ENCODE results near the gene ATP5PB. TPM values are rescaled to one million over a fixed set of nuclear protein-coding genes. Genes with fewer than 3 reads are reported as not detected.

The ATP5PB gene
- total RNA-seq, 1 donor from 2014 or later = 112 TPM

DNA sequence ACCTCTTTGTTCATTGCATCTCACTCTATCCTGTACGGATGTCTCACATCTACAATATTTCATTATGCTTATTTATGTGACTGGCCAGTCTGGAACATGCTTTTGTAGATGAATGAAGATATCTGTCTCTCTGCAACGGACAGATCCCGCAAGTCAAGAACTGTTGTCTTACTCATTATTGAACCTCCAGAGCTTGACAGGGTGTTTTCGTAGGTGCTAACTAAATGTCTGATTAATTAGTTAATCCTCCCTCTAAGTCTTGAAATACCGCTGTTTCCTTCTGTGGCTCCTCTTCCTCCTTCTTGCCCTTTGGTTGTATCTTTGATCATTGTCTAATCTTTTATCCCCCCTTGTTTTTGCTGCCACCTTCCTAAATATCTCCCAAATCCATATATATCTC lies 21.3 kb downstream of the ATP5PB start:
- ATAC-seq = no peak
- DNase-seq (ENCODE audit: low spot score) = no peak
- intact Hi-C loops (cut with DNase I) = no loop called here

GRCh38 chr1:111471012-111471411 lies 21.7 kb downstream of the ATP5PB start:
- intact Hi-C loops (cut with DNase I) = no loop called here
- ATAC-seq = peak; percentile 90
- DNase-seq (ENCODE audit: low spot score) = no peak

GRCh38 chr1:111471538-111471937 lies 22.3 kb downstream of the ATP5PB start:
- ATAC-seq (no peak), DNase-seq (ENCODE audit: low spot score) (no peak)
- intact Hi-C loops (cut with DNase I) = no loop called here

- DNase-seq (ENCODE audit: low spot score) = no peak
- no peak for ATAC-seq
- intact Hi-C loops (cut with DNase I) = no loop called here
Observed at GRCh38 chr1:111474106-111474505, 24.8 kb downstream of the ATP5PB start.

GRCh38 chr1:111474521-111474920 lies 25.3 kb downstream of the ATP5PB start:
- intact Hi-C loops (cut with DNase I) = no loop called here
- no peak for ATAC-seq

DNA sequence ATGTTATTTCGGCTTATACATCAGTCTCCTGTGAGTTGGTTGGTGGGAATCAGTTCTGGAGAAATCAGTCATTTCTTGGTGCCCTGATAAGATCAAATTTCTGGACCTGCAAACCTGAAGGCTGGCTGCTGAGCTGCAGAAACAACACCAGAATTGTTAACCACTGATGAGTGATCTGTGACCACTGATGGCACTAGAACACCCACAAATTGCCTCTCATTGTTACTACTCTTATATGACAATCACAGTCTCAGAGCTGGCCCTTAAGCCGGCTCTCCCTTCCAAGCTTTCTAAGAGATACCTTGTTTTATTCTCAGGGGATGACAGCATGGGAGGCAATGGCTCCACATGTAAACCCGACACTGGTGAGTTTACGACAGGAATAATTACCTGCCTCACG lies 26.4 kb downstream of the ATP5PB start:
- intact Hi-C loops (cut with DNase I) = no loop called here
- ATAC-seq = no peak
- DNase-seq (ENCODE audit: low spot score) = no peak

More at GRCh38 chr1:111474521-111474920, 25.3 kb downstream of the ATP5PB start:
- no peak for DNase-seq (ENCODE audit: low spot score)

GRCh38 chr1:111476214-111476613 lies 26.9 kb downstream of the ATP5PB start:
- intact Hi-C loops (cut with DNase I) = no loop called here
- ATAC-seq (no peak), DNase-seq (ENCODE audit: low spot score) (no peak)

DNA sequence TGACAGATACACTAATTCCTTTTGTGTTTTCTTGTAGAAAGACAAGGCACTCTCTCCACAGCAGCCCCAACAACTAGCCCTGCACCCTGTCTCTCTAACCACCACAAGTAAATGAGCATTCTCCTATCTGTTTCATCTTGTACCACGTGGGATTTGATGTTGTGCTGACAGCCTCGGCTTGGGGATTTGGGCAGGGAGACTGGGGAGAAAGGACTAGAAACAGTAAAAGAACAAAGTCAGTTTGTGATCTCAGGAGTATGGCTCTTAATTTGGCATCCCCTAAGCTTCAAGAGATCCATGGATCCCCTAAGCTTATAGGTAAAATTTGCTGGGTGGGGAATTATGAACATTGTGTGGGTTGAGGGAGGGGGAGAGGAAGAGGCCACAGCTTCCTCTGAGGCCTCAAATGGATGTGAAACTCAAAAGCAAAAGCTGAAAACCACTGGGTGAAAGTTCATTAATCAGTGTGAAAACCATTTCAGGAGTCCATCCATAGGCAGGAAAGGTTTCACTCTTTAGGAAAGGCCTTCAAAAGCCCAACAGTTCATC lies 27.6 kb downstream of the ATP5PB start:
- no peak for ATAC-seq
- DNase-seq (ENCODE audit: low spot score) = no peak
- intact Hi-C loops (cut with DNase I) = no loop called here

GRCh38 chr1:111480674-111481073 lies 31.4 kb downstream of the ATP5PB start:
- intact Hi-C loops (cut with DNase I) = loop anchor here (10.0 kb wide), 1 partner anchor 284 kb away; no protein-coding TSS in a partner anchor
- DNase-seq (ENCODE audit: low spot score) = no peak
- no peak for ATAC-seq

- DNase-seq (ENCODE audit: low spot score) = peak; percentile 85
- intact Hi-C loops (cut with DNase I) = loop anchor here (10.0 kb wide), 1 partner anchor 283 kb away; no protein-coding TSS in a partner anchor
- ATAC-seq = peak; percentile 97
Observed at GRCh38 chr1:111481387-111482221, 32.3 kb downstream of the ATP5PB start.

DNA sequence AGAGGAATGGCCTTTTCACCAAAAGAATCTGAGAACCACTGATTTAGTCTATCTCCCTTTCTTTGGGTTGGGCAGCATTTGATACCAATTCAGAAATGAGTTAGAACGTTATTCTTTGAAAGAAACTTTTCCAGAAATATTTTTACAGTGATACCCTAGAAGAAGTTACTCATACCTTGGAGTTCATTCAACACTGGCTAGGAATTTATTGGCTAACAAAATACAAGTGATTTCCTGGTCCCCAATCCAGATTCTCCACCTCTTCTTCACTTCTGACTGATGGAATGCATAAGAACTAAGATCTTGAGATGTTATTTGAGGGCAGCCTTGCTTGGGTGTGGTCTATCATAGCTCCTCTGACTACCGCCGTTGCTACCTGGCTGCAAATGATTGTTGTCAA lies 33.9 kb downstream of the ATP5PB start:
- intact Hi-C loops (cut with DNase I) = loop anchor here (10.0 kb wide), 1 partner anchor 282 kb away; no protein-coding TSS in a partner anchor
- DNase-seq (ENCODE audit: low spot score) = no peak

GRCh38 chr1:111483876-111484275 lies 34.6 kb downstream of the ATP5PB start:
- intact Hi-C loops (cut with DNase I) = loop anchor here (10.0 kb wide), 1 partner anchor 281 kb away; no protein-coding TSS in a partner anchor
- no peak for ATAC-seq
- DNase-seq (ENCODE audit: low spot score) = no peak

More for the DNA sequence above, 33.9 kb downstream of the ATP5PB start:
- ATAC-seq = no peak

DNA sequence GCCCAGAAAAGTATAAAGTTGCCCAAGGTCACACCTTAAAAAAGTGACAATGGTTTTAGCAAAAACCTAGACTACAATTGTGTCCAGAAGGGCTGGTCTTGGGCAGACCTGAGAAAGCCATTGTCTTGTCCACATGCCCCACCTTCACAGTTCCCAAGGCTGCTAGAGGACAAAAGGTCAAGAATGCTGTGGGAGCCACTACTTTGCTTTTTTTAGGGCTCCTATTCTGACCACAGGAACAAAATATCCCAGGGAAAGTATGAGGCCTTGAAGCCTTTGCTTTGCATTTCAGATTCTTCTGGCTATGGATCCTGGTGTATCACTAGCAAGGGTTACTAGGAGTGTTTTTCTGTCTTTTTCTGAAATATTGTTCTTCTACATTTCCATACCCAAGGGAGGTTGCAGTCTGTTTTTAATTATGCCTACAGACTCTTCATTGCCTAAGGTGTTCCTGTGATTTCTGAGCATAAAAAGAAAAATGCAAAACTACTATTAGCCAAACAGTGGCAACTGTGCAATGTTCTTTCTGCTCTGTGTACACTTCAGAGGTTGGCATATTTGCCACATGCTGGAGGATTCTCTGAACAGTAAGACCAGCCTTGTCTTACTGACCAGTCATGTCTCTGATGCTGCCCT lies 35.2 kb downstream of the ATP5PB start:
- DNase-seq (ENCODE audit: low spot score) (no peak), ATAC-seq (no peak)
- intact Hi-C loops (cut with DNase I) = loop anchor here (10.0 kb wide), 1 partner anchor 280 kb away; no protein-coding TSS in a partner anchor

- no peak for ATAC-seq
- no peak for DNase-seq (ENCODE audit: low spot score)
- intact Hi-C loops (cut with DNase I) = loop anchor here (10.0 kb wide), 1 partner anchor 278 kb away; no protein-coding TSS in a partner anchor
Observed at GRCh38 chr1:111486431-111486830, 37.2 kb downstream of the ATP5PB start.

- ATAC-seq = no peak
- intact Hi-C loops (cut with DNase I) = loop anchor here (10.0 kb wide), 1 partner anchor 278 kb away; no protein-coding TSS in a partner anchor
- no peak for DNase-seq (ENCODE audit: low spot score)
Observed at GRCh38 chr1:111487133-111487532, 37.9 kb downstream of the ATP5PB start.

- DNase-seq (ENCODE audit: low spot score) (no peak), ATAC-seq (no peak)
- intact Hi-C loops (cut with DNase I) = loop anchor here (10.0 kb wide), 1 partner anchor 276 kb away; no protein-coding TSS in a partner anchor
Observed at GRCh38 chr1:111488669-111489068, 39.4 kb downstream of the ATP5PB start.

DNA sequence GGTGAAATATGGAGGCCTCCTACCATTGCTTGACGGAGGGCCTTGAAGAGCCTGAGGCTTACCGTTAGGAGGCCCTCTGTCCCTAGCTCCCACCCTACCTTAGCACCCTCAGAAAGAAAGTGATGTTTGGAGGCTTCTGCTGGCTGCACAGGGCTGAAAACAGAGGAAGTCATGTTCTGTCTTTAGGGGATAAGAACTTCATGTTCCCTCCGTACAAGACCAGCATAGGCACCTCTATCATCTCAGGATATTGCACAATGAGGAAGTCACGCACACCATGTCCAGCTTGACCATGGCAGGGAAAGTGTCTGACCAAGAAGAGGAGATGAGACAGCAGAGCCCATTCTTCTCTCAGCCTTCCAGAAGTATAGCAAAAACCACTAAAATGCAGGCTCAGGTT lies 40.3 kb downstream of the ATP5PB start:
- intact Hi-C loops (cut with DNase I) = loop anchor here (10.0 kb wide), 1 partner anchor 275 kb away; no protein-coding TSS in a partner anchor
- ATAC-seq = peak; percentile 90

GRCh38 chr1:111490220-111490619 lies 41.0 kb downstream of the ATP5PB start:
- no peak for DNase-seq (ENCODE audit: low spot score)
- intact Hi-C loops (cut with DNase I) = no loop called here
- no peak for ATAC-seq

More for the DNA sequence above, 40.3 kb downstream of the ATP5PB start:
- no peak for DNase-seq (ENCODE audit: low spot score)

DNA sequence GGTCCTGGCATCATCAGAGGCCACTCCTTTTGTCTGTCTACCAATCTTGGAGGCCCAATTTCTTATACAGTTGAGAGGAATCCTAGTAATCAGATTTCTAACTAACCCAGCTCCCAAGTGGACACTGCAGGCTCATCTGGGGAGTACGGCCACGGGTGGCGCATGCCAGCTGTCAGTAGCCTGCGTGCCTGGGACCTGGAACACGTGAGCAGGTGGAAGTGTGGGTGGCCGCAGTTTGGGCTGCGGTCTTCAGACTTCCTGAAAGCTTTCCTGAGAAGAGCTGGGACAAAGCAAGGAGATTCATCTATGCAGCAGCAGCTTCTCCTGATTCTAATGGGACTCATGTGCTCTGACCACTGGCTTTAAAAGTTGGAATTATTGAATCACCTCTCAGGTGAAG lies 41.8 kb downstream of the ATP5PB start:
- ATAC-seq (no peak), DNase-seq (ENCODE audit: low spot score) (no peak)
- intact Hi-C loops (cut with DNase I) = no loop called here
